UCSD-AML1 (cell line): ENCODE results near the gene VOPP1.
"Not testable (repeated sequence)": the region's sequence is repeated elsewhere in the genome, so short reads cannot be mapped to it uniquely, and the experiment has no call there.

Experiments used
- DNase-seq: peaks from one replicate; lab custom pipeline; 2025; ENCODE audit not compliant: unreplicated experiment; lab: John Stamatoyannopoulos, UW

VOPP1 gene

DNA sequence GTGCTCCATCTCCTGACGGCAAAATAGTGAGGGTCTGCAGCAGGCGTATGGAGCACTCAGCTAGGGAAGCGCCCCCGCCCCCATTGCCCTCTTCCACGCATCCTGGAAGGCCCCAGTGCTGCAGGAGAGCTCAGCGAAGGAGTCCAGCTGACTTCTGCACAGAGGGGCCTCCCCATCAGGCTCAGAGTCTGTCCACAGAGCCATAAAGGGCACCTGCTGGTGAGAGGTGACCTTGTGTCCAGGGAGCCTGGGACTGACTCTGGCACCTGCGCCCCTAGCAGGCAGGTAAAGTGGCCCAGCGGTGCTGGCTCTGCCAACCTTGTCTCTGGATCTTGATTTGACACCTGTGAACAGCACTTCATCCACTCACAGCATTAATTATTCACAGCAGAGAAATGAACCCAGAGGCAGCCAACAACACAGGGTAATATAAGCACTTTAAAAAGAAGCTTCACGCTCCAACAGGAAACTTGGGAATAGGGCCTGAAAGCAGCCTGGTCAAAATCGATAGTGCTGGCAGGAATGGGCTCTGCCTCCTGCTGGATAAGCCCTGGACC lies 59.6 kb downstream of the VOPP1 start:
- no peak for DNase-seq

DNA sequence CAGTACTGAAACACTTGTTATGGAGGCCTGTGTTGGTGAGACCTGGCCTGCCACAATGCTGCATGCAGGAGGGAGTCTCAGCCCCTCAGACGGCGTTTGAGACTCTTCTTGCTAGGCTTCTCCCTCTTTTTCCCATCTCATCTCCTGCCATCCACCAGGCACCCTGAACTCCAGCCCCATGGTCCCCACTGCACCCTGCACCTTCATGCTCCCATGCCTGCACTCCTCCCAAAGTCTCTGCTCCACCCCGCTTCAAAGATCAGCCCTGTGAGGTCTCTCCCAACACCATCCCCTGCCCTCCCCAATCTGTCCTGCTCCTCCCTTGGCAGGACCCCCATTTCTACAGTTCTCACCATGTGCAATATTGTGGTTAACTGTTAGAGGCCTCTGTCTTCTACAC lies 61.7 kb downstream of the VOPP1 start:
- no peak for DNase-seq

DNA sequence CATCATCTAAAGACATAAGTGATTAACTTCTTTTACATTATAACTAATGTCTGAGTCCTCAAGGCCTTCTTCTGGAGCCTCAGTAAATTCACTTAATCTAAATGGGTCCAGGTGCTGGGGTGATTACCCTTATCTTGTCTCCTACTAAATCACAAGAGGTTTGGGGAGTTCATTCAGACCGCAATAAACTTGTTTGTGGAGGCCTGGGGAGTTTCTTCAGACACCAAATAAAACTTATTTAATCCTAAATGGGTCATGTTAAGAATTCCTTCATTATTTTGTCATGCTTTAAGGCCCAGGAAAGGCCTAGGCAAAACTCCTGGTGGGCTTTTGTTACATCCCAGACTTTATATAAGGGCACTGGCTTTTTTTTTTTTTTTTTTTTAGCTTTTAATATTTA lies 62.1 kb downstream of the VOPP1 start:
- not testable (repeated sequence) for DNase-seq

DNA sequence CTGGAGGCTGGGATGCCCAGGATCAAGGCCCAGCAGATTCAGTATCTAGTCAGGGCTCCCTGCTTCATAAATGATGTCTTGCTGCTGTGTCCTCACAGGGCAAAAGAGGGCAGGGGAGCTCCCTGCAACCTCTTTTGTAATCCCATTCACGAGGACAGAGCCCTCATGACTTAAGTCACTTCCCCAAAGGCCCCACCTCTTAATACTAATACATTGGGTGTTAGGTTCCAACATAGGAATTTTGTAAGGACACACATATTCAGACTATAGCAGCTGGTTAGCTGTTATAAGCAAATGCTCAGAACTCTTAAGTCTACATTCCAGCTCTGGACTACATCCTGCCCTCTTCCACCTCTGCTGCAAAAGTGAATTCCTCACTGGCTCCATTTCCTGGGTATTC lies 63.0 kb downstream of the VOPP1 start:
- no peak for DNase-seq

DNA sequence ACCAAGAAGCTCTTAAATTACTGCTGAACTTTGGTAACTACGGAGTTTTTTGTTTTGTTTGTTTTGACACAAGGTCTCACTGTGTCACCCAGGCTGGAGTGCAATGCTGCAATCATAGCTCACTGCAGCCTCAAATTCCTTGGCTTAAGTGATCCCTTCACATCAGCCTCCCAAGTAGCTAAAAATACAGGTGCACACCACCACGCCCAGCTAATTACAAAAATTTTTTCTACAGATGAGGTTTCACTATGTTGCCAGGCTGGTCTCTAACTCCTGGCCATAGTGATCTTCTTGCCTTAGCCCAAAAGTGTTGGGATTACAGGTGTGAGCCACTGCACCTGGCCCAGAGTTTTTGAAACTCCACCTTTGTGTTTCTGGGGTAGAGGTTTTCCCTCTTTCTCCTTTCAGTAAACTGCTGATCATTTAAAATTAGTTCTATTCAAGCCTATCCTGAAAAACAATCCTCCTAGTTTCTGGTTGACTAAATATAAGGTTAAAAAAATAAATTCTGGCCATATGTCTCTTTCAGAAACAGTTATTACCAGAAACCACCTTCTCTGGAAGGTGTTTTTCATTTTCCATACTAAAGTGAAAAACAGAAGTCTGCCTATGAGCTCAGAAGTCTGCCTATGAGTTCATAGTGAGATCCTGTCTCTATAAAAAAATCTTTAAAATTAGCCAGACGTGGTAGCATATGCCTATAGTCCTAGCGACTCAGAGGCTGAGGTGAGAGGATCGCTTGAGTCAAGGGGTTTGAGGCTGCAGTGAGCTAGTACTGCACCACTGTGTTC lies 63.9 kb downstream of the VOPP1 start:
- no peak for DNase-seq

DNA sequence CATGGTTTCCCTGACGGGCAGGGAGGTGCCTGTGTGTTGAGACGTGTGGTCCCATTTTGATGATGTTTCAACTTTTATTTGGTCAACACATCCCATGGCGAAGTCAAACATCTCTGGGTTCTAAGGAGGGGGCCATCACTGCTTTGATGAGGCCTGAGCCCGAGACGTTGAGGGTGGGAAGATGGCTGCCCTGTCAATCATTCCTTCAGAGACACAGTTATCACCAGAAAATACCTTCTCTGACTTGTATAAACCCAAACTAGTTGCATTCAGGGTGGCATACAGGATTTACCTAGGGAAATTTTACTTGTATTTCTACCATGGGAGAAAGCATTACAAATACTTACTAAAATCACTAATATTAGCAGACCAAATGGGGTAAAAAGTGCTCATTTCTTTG lies 64.6 kb downstream of the VOPP1 start:
- DNase-seq, result no peak

DNA sequence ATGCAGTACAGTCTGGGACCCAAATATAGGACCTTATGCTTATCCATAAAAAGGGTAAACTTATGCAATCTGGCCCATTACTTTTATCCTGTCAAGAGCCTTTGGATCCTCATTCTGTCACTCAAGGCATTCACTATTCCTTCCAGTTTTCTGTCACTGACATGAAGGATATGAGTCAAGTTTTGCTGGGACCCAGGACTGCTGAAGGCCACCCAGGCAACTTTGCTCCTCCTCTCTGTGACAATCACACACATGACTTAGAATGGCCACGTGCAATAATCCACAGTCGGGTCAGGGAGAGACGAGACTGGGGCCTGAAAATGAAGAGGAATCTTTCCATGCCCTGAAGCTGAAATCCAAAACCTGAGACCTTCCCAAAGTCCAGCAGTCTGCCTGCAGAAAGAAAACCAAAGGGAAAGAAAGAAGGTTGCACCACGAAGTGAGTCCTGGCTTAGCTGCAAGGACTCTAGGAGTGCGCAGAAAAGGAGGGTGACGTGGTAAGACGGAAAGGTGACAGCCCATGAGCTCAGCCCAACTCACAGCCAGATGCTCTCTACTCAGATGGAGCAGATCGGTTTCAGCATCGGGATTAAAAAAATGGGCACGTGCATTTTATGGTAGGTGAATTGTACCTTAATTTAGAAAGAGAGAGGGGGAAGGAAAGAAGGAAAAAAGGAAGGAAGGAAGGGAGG lies 67.2 kb downstream of the VOPP1 start:
- no peak for DNase-seq

DNA sequence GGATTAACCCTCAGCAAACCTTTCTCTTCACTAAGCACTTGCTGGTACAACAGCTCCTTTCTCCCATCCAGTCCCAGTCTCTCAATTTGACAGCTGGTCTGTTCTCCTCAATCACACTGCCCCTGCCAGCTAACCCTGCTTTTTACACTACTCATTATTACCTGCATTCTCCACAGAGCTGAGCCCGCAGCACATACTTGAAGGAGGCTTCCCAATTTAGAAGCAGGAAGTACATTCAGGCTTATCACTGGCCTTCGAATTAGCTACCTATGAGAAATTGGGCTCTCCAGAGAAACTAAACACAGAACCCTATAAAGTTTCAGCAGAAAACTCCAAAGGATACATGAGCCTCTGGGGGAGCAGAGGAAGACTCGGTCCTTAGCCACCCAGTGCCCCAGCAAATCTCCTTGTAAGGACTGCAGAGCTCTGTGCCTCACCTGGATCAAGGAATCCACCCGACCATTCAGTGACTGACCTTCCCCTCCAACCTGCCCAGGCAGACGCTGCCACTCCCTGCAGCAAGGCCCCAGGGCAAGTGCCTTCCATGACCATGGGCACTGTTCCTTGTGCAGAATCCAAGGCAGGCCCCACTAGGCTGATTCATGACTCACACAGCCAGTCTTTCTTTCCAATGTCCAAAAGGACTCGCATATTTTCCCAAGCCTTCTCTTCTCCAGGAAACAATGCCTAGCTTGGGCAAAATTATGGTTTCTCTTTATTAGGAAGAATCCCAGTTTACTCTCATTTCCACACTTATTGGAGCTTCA lies 68.0 kb downstream of the VOPP1 start:
- DNase-seq, result no peak

DNA sequence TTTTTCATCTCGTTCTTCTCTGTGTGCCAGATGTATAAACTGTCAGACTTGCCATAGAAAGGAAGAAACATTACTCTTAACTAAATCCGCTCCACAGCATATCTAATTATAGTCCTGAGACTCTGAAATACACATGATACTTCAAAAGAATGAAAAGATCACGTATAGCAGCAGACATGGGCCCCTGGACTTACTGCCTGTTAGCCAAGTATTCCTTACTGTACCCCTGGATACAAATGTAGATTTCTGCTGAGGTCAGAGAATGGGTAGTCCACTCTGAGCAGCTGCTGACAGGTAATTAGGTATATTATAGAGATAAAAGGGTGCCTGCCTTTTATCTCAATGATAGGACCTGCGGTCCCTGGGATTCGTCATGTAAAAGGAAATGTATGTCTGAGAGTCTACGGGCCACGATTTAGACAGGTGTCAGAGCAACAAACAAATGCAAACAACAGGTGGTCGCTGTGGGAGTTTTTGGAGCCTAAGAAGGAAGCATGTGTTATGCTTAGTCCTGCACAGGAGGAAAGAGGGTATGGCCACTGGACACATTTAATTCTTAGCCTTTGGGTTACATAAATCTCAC lies 69.4 kb downstream of the VOPP1 start:
- DNase-seq, result no peak

DNA sequence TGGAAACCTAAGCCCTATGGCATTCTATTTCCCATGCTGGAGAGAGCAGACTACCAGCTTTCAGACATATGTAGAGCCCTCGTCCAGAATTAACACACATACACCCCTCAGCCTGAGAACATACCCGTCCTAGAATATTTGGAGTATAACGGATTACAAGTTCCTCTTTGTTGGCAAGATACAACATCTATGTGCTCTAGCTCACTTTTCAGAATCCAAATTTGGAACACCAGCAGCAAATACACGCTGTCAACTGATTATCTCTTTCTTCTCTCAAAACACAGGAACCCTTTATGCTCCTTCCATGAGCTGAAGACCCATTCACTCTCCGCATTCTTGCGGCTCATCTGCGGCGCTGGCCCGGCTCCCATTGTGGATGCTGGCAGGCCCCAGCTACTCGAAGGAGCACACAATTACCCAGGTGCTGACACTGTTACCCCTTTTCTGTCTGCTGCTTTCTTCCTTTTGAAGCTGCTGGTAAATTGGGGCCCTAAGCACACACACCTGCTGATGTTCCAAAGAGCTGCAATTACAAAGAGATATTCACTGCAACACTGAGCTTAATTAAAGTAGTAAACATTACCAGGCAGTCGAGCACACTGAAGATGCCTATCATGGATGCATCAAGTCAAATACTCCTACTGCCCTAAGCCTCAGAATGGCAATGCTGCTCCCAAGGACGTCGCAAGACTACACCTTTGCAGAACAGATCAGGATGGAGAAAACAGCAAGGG lies 70.0 kb downstream of the VOPP1 start:
- no peak for DNase-seq

DNA sequence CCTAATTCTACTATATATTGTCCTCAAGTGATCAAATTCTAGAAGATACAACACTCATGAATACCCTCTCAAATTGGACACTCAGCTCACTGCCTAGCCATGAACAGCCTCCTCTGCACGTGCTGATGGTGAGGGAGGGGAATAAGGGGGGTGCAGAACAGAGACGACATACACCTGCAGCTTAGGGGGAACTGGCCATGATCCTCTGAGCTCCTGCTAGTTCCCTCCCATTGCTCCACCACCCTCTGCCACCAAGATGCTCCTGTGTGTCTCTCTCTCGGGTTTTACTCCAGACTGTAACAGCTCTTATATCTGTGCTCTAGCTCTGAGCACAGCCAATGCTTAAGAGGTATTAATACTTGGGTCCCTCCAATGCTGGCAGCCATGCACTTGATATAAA lies 70.7 kb downstream of the VOPP1 start:
- DNase-seq, result no peak

DNA sequence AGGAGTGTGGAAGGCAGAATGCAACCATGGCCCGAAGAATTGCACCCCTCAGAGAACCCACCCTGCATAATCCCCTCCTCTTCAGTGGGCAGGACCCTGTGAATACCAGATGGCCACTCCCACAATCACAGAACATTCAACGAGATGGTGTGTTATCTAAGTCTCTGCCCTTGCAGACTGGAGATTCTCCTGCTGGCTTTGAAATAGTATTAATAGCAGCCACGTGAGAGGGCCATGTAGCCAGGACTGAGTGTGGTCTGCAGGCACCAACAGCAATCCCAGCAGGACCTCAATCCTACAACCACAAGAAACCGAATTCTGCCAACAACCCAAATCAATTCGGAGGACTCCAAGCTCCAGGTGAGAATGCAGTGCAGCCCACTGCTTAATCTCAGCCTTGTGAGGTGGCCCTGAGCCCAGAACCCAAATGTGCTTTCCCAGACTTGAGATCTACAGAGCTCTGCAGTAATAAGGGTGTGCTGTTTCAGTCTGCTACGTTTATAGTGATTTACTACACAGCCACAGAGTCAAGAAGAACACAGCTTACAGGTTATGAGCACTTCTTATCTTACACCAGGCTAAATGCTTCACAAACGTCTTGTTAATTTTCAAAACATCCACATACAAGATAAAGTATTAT lies 72.1 kb downstream of the VOPP1 start:
- no peak for DNase-seq

DNA sequence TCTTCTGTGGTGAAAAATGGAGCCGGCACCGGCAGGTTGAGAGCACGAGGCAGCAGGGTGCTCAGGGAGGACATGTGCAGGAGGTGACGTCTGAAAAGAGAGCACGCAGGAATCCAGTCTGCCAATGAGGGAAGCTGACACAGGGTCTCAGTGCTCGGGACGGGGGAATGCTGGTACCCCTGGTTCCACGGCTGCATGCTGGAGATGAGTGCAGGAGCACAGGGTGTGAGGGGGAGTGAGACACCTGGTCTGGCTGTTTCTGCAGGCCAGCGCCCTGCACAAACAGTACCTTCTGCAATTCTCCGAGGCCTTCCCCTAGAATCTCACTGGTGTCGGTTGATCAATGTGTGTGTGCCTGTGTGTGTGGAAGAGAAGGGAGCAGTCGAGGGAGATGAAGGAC lies 72.7 kb downstream of the VOPP1 start:
- DNase-seq, result no peak

DNA sequence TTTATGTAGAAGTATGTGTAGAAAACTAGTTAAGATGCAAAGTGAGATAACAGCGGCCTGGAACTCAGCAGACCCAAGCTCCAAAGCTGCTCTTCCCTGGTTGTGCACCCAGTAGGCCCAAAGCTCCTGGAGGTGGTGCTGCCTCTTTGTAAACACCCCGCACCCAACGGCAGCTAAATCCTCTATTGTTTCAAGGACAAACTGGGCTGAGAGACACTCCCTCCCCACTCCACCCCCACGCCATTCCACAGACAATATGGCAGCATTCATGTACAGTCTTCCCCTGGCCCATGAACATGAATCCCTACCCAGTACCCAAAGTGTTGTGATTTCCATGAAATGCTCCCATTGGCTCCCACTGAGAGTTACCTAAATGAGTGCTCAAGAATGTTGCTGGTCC lies 73.5 kb downstream of the VOPP1 start:
- no peak for DNase-seq

DNA sequence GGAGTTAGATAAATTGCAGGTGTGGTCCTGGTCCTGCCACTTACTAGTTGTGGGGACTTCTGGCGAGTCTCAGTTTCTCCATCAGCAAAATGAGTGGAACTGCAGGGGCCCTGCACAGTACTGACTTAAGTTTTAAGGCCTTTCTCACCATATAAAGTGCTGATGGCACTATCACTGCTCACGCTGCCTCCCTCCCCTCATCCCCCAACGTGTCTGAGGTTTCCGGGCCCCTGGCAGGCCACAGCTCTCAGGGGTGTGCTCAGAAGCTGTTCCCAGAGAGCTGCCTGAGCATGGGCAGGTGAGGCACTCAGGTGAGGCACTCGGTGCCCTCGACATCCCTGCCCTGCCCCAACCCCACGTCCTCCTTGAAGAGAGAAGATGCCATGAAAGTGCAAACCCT lies 74.2 kb downstream of the VOPP1 start:
- no peak for DNase-seq

DNA sequence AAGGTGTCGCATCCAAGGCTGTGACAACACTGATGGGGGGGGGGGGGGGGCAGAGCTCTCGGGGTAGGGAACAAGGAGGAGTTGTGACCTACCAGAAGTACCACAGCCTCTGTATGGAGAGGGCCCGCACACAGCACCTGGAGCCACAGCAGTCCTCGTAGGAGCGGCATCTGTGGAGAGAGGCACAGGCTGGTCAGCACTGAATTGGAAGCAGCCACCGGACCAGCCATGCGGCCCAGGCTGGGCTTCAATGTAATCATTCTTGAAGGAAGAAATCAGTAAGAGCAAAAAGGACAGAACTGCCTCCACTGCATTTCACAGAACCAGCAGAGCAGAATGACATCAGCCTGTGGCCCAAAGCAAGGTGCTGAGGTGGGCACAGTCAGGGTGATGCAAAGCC lies 74.8 kb downstream of the VOPP1 start:
- DNase-seq, result no peak

DNA sequence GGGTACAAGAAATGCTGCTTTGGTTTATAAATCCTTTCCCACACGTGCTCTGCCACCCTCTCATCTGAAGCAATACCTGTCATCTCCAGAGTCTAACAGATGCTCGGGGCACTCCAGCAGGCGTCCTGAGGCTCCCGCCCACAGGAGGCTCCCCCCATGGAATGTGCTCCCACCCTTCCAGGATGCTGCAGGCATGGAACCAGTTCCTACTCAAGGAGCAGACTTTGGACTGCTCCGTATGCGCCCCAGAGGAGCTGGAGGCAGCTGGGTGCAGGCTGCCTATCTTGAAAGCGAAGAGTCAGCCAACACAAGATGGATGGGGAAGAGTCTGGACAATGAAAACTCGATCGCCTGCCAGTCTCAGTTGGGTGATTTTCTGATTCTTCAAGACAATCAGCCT lies 75.4 kb downstream of the VOPP1 start:
- no peak for DNase-seq

DNA sequence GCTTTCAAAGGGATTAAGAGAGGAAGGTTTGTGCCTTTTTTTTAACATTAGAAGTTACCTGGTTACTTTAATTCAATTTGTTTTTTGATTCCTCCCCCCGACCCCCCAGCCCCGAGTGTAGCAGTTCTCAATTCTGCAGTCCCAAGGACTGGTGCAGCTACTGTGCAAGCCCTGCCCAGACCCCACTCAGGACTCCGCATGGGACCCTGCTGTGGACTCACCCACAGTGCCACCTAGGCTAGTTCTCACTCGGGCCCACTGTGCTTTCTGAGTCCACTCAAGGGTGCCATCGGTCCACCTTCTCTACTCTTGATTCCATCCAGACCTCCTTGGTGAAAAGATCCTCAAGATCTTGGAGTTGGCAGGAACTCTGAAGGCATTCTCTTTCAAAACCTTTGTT lies 77.4 kb downstream of the VOPP1 start:
- DNase-seq, result no peak

DNA sequence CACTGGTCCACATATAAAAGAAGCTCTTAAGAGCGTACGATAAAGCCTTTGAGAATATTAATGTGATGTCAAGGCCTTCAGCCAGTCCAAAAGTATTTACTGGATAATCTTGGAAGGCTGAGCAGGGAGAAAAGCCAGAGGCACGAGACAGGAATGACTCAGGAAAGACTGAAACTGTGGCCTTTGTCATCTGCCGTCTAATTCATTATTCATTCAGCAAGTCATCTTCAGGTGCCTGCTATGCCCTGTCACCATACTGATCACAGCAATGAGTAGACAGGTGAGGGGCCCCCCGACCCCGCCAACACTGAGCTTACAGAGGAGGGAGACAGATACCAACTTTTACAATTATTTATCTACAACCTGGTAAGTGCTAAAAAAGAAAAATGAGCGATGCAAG lies 78.9 kb downstream of the VOPP1 start:
- no peak for DNase-seq

DNA sequence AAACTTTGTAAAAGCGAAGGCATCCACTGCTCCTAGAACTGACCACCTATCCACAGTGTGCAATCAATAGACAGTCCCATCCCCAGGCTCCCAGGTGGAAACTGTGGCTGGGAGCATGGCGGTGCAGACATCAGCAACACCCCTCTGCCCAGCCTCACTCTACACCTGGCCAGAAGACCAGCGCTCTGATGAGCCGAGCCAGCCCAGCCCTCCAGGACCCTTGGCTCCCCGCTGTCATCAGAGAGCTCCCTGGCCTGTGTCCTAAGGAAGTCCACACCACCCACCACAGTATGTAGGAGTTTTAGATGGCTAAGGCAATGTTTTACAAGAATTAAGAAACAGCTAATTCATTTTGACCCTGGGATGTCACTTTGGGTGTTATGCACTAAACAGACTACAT lies 81.0 kb downstream of the VOPP1 start:
- no peak for DNase-seq
